ENCODE results near the gene KCNMA1.

Gene KCNMA1

DNA sequence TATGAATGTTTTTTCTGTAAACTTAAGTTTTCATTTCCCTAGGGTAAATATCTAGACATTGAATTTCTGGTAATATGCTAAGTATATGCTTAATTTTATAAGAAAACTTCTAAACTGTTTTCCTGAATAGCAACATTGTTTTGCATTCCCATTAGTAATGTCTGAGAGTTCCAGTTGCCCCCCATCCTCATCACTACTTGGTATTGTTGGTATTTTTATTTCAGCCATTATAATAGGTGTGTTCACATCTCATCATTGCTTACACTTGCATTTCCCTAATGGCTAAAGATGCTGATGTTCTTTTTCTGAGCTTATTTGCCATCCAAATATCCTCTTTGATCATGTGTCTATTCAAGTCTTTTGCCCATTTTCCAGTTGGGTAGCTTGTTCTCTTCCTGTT, 269.6 kb downstream of the KCNMA1 start:
- Histone ChIP-seq H3K9me3 (peaks cover 15% of the 10 kb centered on the region), H3K4me2 (no peak overlapping the region), H4K20me1 (no peaks in the 10 kb centered on the region), H3K4me3 (no peak overlapping the region), H3K27me3 (no peaks in the 10 kb centered on the region), H3K9ac (no peak overlapping the region), H3K27ac (no peak overlapping the region), H3K4me1 (peaks cover 7% of the 10 kb centered on the region; the same call in 1 of the 2 replicates), H3K36me3 (no peaks in the 10 kb centered on the region)
- TF ChIP-seq Cebpa-rat (IDR thresholded peaks at IDR 0.05), result no peak

DNA sequence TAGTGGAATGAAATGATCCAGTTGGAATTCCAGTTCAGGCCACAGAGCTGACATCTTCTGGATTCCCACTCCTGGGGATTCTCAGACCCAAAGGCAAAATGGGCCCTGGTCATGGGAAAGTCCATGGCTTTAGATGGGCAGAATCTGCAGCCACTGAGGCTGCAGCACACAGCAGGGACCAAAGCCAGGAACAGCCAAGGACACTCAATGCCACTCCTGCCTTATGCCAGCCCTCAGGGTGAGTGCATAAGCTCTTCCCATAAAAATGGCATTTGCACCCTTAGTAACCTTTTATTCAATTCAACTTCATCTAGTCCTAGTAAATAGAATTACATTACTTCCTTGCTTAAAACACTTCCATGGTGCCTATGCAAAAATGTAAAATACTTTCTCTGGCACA, 274.4 kb downstream of the KCNMA1 start:
- Histone ChIP-seq H3K9ac (no peak overlapping the region), H3K4me3 (no peak overlapping the region), H4K20me1 (no peaks in the 10 kb centered on the region), H3K27ac (no peak overlapping the region), H3K36me3 (no peaks in the 10 kb centered on the region), H3K27me3 (no peaks in the 10 kb centered on the region), H3K9me3 (peaks cover 3% of the 10 kb centered on the region; the same call in 1 of the 2 replicates), H3K4me1 (no peaks in the 10 kb centered on the region), H3K4me2 (no peak overlapping the region)
- TF ChIP-seq Cebpa-rat (IDR thresholded peaks at IDR 0.05), result no peak

DNA sequence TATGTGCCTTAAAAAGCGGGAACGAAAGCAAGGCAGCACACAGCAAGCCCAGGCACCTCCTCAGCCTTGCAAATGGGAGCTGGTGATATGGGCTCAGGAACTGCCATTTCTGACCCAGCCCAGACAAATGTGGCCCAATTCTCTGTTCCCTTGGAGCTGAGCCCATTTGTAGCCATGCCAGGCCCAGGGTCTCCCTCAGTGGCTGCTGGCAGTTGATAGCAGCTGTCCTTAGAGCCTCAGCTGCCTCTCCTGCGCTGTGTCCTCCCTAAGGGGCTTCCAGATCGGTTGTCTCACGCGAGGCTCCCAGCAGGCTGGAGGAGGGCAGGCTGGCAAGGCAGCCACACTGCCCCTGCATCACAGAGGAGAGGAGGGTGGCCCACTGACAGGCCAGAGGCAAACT, 275.8 kb downstream of the KCNMA1 start:
- Histone ChIP-seq H3K4me2 (no peak overlapping the region), H3K27ac (no peak overlapping the region), H3K9ac (no peak overlapping the region), H4K20me1 (no peaks in the 10 kb centered on the region), H3K9me3 (no peaks in the 10 kb centered on the region), H3K27me3 (no peaks in the 10 kb centered on the region), H3K4me1 (no peaks in the 10 kb centered on the region), H3K4me3 (no peak overlapping the region), H3K36me3 (no peaks in the 10 kb centered on the region)
- no peak for TF ChIP-seq Cebpa-rat (IDR thresholded peaks at IDR 0.05)

DNA sequence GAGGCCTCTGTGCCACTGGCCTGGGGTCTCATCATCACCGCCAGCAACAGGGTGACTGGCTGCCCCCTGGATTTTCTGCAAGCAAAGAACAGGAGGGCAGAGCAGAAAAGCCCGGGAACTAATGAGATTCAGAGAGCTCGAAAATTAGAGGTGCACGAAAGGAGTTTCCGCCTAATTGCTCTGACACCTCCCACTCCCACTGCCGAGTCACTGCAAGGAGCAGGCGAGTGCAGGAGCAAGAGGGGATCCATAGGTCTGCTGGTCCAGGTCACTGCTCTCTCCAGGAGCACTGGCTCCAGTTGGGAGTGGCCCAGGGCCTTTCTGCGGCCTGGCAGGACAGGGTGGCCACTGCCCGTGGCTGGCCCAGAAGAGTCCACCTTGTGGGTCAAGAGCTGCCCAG, 276.2 kb downstream of the KCNMA1 start:
- no peaks in the 10 kb centered on the region for H3K27me3 ChIP-seq
- H3K9ac ChIP-seq, result no peak overlapping the region
- no peak for TF ChIP-seq Cebpa-rat (IDR thresholded peaks at IDR 0.05)
- H3K4me2 ChIP-seq, result no peak overlapping the region
- H3K9me3 ChIP-seq, result no peaks in the 10 kb centered on the region
- no peaks in the 10 kb centered on the region for H3K36me3 ChIP-seq
- no peaks in the 10 kb centered on the region for H3K4me1 ChIP-seq
- H4K20me1 ChIP-seq, result no peaks in the 10 kb centered on the region
- H3K4me3 ChIP-seq, result no peak overlapping the region
- no peak overlapping the region for H3K27ac ChIP-seq

DNA sequence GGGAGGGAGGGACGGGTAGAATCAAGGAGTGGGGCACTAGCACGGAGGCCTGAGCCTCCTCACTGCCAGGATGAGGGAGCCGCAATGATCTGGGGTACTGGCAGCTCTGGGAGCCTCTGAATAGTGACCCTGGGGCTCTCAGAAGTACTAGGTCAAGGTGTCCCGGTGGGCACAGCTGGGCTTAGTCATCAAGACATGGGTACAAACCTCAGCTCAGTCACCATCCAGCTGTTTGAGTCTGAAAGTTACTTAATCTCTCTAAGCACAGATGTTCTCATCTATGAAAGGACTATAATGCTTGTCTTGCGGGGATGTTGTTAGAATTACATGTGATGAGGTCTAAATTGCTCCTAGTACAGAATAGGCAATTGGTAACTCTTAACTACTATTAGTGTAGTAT, 276.8 kb downstream of the KCNMA1 start:
- H3K36me3 ChIP-seq, result no peaks in the 10 kb centered on the region
- H3K4me2 ChIP-seq, result no peak overlapping the region
- no peaks in the 10 kb centered on the region for H4K20me1 ChIP-seq
- H3K9ac ChIP-seq, result no peak overlapping the region
- no peak overlapping the region for H3K27ac ChIP-seq
- H3K4me3 ChIP-seq, result no peak overlapping the region
- no peaks in the 10 kb centered on the region for H3K4me1 ChIP-seq
- no peaks in the 10 kb centered on the region for H3K9me3 ChIP-seq
- no peak for TF ChIP-seq Cebpa-rat (IDR thresholded peaks at IDR 0.05)
- H3K27me3 ChIP-seq, result no peaks in the 10 kb centered on the region

- Histone ChIP-seq H3K9ac (no peak overlapping the region), H3K27me3 (no peaks in the 10 kb centered on the region), H3K4me1 (no peaks in the 10 kb centered on the region), H3K9me3 (no peaks in the 10 kb centered on the region), H3K36me3 (no peaks in the 10 kb centered on the region), H3K4me3 (no peak overlapping the region), H4K20me1 (no peaks in the 10 kb centered on the region), H3K27ac (no peak overlapping the region), H3K4me2 (no peak overlapping the region)
- TF ChIP-seq Cebpa-rat (IDR thresholded peaks at IDR 0.05), result no peak
These were observed 277.6 kb downstream of the KCNMA1 start for GRCh38 chr10:77359950-77360520.

GRCh38 chr10:77359287-77359691, 278.3 kb downstream of the KCNMA1 start:
- no peak for TF ChIP-seq Cebpa-rat (IDR thresholded peaks at IDR 0.05)
- H3K4me1 ChIP-seq, result no peaks in the 10 kb centered on the region
- H3K27me3 ChIP-seq, result no peaks in the 10 kb centered on the region
- H3K9ac ChIP-seq, result no peak overlapping the region
- no peaks in the 10 kb centered on the region for H3K36me3 ChIP-seq
- no peaks in the 10 kb centered on the region for H4K20me1 ChIP-seq
- no peak overlapping the region for H3K4me3 ChIP-seq
- H3K4me2 ChIP-seq, result no peak overlapping the region
- no peaks in the 10 kb centered on the region for H3K9me3 ChIP-seq
- no peak overlapping the region for H3K27ac ChIP-seq

DNA sequence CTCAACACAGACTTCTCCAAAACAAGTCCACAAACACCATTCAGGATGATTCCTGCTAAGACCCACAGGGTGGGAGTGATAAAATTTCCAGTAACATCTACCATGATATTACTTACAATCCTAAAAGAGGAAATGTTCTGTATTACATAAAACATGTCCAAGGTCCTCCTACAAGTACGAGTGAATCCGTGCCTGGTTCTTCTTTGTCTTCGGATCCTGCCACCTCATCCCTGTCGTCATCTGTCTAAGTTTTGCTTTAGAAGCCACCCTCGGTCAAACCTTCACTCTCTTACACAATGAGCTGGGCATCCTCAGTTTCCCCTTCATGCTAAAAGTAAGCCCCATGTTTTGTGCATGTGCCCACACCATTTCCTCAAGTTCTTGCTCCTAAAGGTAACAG, 279.0 kb downstream of the KCNMA1 start:
- no peaks in the 10 kb centered on the region for H4K20me1 ChIP-seq
- no peak overlapping the region for H3K4me2 ChIP-seq
- no peaks in the 10 kb centered on the region for H3K36me3 ChIP-seq
- no peaks in the 10 kb centered on the region for H3K4me1 ChIP-seq
- H3K27me3 ChIP-seq, result no peaks in the 10 kb centered on the region
- no peaks in the 10 kb centered on the region for H3K9me3 ChIP-seq
- H3K9ac ChIP-seq, result no peak overlapping the region
- no peak overlapping the region for H3K4me3 ChIP-seq
- H3K27ac ChIP-seq, result no peak overlapping the region
- no peak for TF ChIP-seq Cebpa-rat (IDR thresholded peaks at IDR 0.05)

- Histone ChIP-seq H3K9ac (no peak overlapping the region), H3K4me3 (no peak overlapping the region), H3K27me3 (no peaks in the 10 kb centered on the region), H3K27ac (no peak overlapping the region), H3K36me3 (no peaks in the 10 kb centered on the region), H3K4me1 (no peaks in the 10 kb centered on the region), H3K9me3 (no peaks in the 10 kb centered on the region), H4K20me1 (no peaks in the 10 kb centered on the region), H3K4me2 (no peak overlapping the region)
- no peak for TF ChIP-seq Cebpa-rat (IDR thresholded peaks at IDR 0.05)
These were observed 279.8 kb downstream of the KCNMA1 start for GRCh38 chr10:77357611-77358310.

DNA sequence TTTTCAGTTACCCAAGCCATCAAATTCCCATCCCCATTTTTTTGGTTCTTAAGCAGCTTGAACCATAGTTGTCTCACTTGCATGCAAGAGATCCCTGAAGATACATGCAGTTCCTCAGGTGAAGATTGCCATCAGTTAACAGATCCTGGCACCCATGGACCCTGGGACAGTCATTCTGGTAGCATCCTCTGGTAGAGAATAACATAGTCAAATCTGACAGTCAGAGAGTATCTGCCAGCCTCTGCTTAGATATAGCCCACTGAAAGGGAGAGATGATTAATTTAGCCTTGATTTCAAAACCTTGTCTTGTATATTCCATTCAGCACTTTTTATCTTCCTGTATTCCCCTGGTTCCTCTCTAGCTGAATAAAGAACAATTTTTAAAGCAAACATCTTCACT, 280.4 kb downstream of the KCNMA1 start:
- Histone ChIP-seq H3K36me3 (no peaks in the 10 kb centered on the region), H3K27ac (no peak overlapping the region), H3K9me3 (no peaks in the 10 kb centered on the region), H3K9ac (no peak overlapping the region), H3K4me2 (no peak overlapping the region), H3K4me1 (no peaks in the 10 kb centered on the region), H3K4me3 (no peak overlapping the region), H3K27me3 (no peaks in the 10 kb centered on the region), H4K20me1 (no peaks in the 10 kb centered on the region)
- TF ChIP-seq Cebpa-rat (IDR thresholded peaks at IDR 0.05), result no peak
